ENCODE results near the gene ANGPTL3. TPM values are rescaled to one million over a fixed set of nuclear protein-coding genes. Genes with fewer than 3 reads are reported as not detected.

The ANGPTL3 gene
- polyA plus RNA-seq, 1 of the 3 experiments (the other 2 are of a cell fraction): not detected

- ChIA-PET CTCF (interaction anchor here (0.9 kb wide), 1 partner anchor 31 kb away, joined by 3 read pairs; no protein-coding TSS in a partner anchor), POLR2A (no interaction called here)
- peaks cover 10 to 49% of the 10 kb centered on the region in 2 experiments for H3K36me3 ChIP-seq (replicated peaks in 1 of 2; ENCODE audit: control insufficient read depth in 1 of 2, insufficient read depth in 2 of 2, low read length in 1 of 2)
- no peaks in the 10 kb centered on the region for H3K9me3 ChIP-seq
- H3K4me3 ChIP-seq (ENCODE audit: low read depth in 2 of 2, low read length in 1 of 2): no peak overlapping the region
- TF ChIP-seq TCF12 (IDR thresholded peaks at IDR 0.05) (no peak), YY1 (IDR thresholded peaks at IDR 0.05; ENCODE audit: low read depth) (no peak), MAX (IDR thresholded peaks at IDR 0.05; ENCODE audit: low read depth) (no peak), SIN3A (IDR thresholded peaks at IDR 0.05; ENCODE audit: borderline replicate concordance, low read depth, low read length) (no peak), TAF1 (IDR thresholded peaks at IDR 0.05; ENCODE audit: borderline replicate concordance, low read depth, low read length) (no peak), RFX5 (IDR thresholded peaks at IDR 0.05; ENCODE audit: low read length) (no peak), JUND (IDR thresholded peaks at IDR 0.05) (no peak), GATA2 (CRISPR knock-in tag; IDR thresholded peaks at IDR 0.05) (no peak), POLR2AphosphoS5 (IDR thresholded peaks at IDR 0.05; ENCODE audit: low read depth, low read length) (no peak), NFIC (IDR thresholded peaks at IDR 0.05; ENCODE audit: borderline replicate concordance) (no peak), RXRA (IDR thresholded peaks at IDR 0.05; ENCODE audit: borderline replicate concordance, low read depth) (no peak), TEAD4 (IDR thresholded peaks at IDR 0.05; ENCODE audit: borderline replicate concordance, insufficient read depth) (no peak), SMC3 (IDR thresholded peaks at IDR 0.05; ENCODE audit: low read depth, low read length) (no peak), RAD21 (IDR thresholded peaks at IDR 0.05; ENCODE audit: low read length) (no peak), RCOR1 (IDR thresholded peaks at IDR 0.05; ENCODE audit: low read length) (no peak), MXI1 (IDR thresholded peaks at IDR 0.05; ENCODE audit: low read depth, low read length) (no peak), CHD2 (IDR thresholded peaks at IDR 0.05; ENCODE audit: low read length, partially characterized antibody) (no peak)
- TF ChIP-seq, protein P1, sequence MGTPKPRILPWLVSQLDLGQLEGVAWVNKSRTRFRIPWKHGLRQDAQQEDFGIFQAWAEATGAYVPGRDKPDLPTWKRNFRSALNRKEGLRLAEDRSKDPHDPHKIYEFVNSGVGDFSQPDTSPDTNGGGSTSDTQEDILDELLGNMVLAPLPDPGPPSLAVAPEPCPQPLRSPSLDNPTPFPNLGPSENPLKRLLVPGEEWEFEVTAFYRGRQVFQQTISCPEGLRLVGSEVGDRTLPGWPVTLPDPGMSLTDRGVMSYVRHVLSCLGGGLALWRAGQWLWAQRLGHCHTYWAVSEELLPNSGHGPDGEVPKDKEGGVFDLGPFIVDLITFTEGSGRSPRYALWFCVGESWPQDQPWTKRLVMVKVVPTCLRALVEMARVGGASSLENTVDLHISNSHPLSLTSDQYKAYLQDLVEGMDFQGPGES (IDR thresholded peaks at IDR 0.05; ENCODE audit: low read depth, low read length): no peak
- TF ChIP-seq, protein P2, sequence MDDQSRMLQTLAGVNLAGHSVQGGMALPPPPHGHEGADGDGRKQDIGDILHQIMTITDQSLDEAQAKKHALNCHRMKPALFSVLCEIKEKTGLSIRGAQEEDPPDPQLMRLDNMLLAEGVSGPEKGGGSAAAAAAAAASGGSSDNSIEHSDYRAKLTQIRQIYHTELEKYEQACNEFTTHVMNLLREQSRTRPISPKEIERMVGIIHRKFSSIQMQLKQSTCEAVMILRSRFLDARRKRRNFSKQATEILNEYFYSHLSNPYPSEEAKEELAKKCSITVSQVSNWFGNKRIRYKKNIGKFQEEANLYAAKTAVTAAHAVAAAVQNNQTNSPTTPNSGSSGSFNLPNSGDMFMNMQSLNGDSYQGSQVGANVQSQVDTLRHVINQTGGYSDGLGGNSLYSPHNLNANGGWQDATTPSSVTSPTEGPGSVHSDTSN (IDR thresholded peaks at IDR 0.05): no peak
- TF ChIP-seq, protein P3, sequence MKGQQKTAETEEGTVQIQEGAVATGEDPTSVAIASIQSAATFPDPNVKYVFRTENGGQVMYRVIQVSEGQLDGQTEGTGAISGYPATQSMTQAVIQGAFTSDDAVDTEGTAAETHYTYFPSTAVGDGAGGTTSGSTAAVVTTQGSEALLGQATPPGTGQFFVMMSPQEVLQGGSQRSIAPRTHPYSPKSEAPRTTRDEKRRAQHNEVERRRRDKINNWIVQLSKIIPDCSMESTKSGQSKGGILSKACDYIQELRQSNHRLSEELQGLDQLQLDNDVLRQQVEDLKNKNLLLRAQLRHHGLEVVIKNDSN (IDR thresholded peaks at IDR 0.05; ENCODE audit: borderline replicate concordance, low read depth): no peak
- DNase-seq: no peak
- H3K27ac ChIP-seq (ENCODE audit: low read depth in 2 of 2, low read length in 1 of 2): no peak overlapping the region
- no peak overlapping the region for H2AFZ ChIP-seq (ENCODE audit: low read depth)
- no peak overlapping the region for H3K9ac ChIP-seq
- H3K27me3 ChIP-seq (ENCODE audit: insufficient read depth): no peaks in the 10 kb centered on the region
- H3K79me2 ChIP-seq (ENCODE audit: insufficient read depth): peaks cover 11% of the 10 kb centered on the region
- no peaks in the 10 kb centered on the region for H4K20me1 ChIP-seq (ENCODE audit: insufficient read depth)
- WGBS (ENCODE audit: low lambda C conversion rate): 96% methylated on average over 5 of the region's 5 CpGs
- peaks cover 20% of the 10 kb centered on the region for H3F3A ChIP-seq (replicated peaks; ENCODE audit: insufficient read depth)
- H3K4me1 ChIP-seq (ENCODE audit: control insufficient read depth in 1 of 2, insufficient read depth in 2 of 2, low read depth in 1 of 2, low read length in 1 of 2): peaks cover 0 to 7% of the 10 kb centered on the region in 2 experiments; a peak in 2 of 4 replicates
- 0 out of 2 replicates have a peak, but pooled peaks cover 6% of the 10 kb centered on the region for H3K9me2 ChIP-seq
- H3K4me2 ChIP-seq: no peak overlapping the region
These were observed 1.7 kb downstream of the ANGPTL3 start for GRCh38 chr1:62599044-62599443.

Data from SK-N-SH (cell line).